ENCODE measurements around the gene KITLG. TPM values are rescaled to one million over a fixed set of nuclear protein-coding genes. Genes with fewer than 3 reads are reported as not detected.

Gene KITLG
- total RNA-seq, 1 experiment from 2014 or later: 14.9 TPM

DNA sequence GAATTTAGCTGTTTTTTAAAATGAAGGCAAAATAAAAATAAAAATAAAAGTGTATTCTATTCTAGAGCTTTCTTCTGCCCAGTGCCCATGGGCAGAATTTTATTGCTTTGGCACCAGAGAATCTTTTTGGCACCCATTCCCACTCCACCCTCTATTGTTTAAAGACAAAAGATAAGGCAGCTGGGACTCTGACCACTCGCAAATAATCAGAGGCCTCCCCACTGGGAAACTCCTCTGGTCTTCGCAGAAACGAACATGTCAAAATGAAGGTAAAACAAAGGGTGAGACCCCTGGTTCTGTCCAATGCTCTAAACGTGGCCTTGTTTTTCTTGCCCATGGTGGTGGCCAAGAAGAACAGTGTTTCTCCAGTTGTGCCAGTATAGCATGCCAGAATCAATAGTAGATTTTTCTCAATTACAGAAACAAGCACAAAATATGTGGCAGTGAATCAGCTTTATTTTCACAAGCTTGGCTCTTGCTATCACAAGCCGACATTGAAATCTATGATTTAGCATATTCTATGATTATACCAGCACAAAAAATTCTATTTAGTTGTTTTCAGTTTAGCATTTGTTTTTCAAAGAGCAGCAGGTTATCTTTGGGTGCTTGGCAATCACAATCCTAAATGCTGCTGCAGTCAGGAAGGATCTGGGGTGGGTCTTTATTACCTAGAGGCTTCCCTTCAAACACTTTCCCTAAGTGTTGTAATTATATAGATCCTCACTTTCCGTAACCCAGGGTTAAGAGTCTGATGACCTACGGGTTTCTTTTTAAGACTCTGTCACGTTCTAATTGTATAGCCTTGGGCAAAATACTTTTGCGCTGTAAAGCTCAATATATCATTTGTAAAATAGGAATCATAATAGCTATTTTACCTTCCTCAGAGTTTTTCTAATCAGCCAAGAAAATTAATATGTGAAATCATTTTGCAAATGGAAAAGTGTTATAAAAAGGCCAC lies 50.5 kb downstream of the KITLG start:
- Histone ChIP-seq H4K20me1 (ENCODE audit: low read length) (no peaks in the 10 kb centered on the region), H3K9ac (ENCODE audit: low read length) (no peak overlapping the region), H3K79me2 (ENCODE audit: low read length) (no peaks in the 10 kb centered on the region), H3K9me2 (replicated peaks; ENCODE audit: low read length) (no peaks in the 10 kb centered on the region), H3F3A (ENCODE audit: low read length, unreplicated experiment) (no peaks in the 10 kb centered on the region), H3K9me3 (ENCODE audit: low read length) (no peaks in the 10 kb centered on the region), H2AFZ (ENCODE audit: low read length) (no peak overlapping the region), H3K27ac (ENCODE audit: low read length) (no peak overlapping the region), H3K27me3 (ENCODE audit: low read length) (no peaks in the 10 kb centered on the region), H3K36me3 (ENCODE audit: low read depth, low read length) (peaks cover 5% of the 10 kb centered on the region; the same call in 1 of the 2 replicates), H3K4me1 (ENCODE audit: insufficient read depth, low read length) (no peaks in the 10 kb centered on the region), H3K4me3 (ENCODE audit: low read length) (no peak overlapping the region), H3K4me2 (ENCODE audit: low read length) (no peak overlapping the region)
- no peak for ATAC-seq
- no TSS peak for BruUV-seq (replicated peaks)
- intact Hi-C loops (cut with micrococcal nuclease): no loop called here
- no peak for TF ChIP-seq EZH2 (IDR thresholded peaks at IDR 0.05; ENCODE audit: low read length, unreplicated experiment)
- TF ChIP-seq EZH2phosphoT487 (IDR thresholded peaks at IDR 0.05; ENCODE audit: borderline replicate concordance, low read length): no peak
- ChIA-PET POLR2A (ENCODE audit: unreplicated experiment) (no interaction called here), CTCF (no interaction called here)
- DNase-seq: no peak

DNA sequence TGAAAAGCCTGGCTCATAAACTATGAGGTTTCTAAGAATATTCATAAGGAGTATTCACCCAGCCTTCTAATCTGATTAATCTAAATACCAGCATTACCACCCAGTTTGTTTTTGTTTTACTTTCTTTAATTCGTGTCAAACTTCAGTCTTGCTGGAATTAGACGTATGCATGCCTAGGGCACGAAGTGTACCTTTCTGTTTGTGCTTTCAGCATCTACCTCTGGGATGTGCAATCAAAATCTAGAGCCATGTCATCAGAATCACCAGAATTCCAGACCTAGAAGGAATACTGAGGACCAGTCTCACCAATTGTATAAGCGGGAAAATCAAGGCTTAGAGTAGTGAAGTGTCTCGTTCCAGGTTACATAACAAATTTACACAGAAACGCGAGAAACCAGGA lies 57.3 kb downstream of the KITLG start:
- POLR2A ChIA-PET (ENCODE audit: unreplicated experiment): interaction anchor here (0.6 kb wide), 1 partner anchor 599 kb away, joined by 3 read pairs; no protein-coding TSS in a partner anchor
- intact Hi-C loops (cut with micrococcal nuclease): no loop called here
- Histone ChIP-seq H3K4me2 (ENCODE audit: low read length) (no peak overlapping the region), H3K9me3 (ENCODE audit: low read length) (no peaks in the 10 kb centered on the region), H3F3A (ENCODE audit: low read length, unreplicated experiment) (no peaks in the 10 kb centered on the region), H2AFZ (ENCODE audit: low read length) (no peak overlapping the region), H3K4me3 (ENCODE audit: low read length) (no peak overlapping the region), H3K9ac (ENCODE audit: low read length) (no peak overlapping the region), H3K36me3 (ENCODE audit: low read depth, low read length) (0 out of 2 replicates have a peak, but pooled peaks cover 3% of the 10 kb centered on the region), H3K27me3 (ENCODE audit: low read length) (no peaks in the 10 kb centered on the region), H3K79me2 (ENCODE audit: low read length) (no peaks in the 10 kb centered on the region), H4K20me1 (ENCODE audit: low read length) (no peaks in the 10 kb centered on the region), H3K27ac (ENCODE audit: low read length) (no peak overlapping the region), H3K9me2 (replicated peaks; ENCODE audit: low read length) (no peaks in the 10 kb centered on the region), H3K4me1 (ENCODE audit: insufficient read depth, low read length) (0 out of 2 replicates have a peak, but pooled peaks cover 3% of the 10 kb centered on the region)
- CTCF ChIA-PET: no interaction called here
- no peak for ATAC-seq
- BruUV-seq (replicated peaks): no TSS peak
- TF ChIP-seq, protein P1, sequence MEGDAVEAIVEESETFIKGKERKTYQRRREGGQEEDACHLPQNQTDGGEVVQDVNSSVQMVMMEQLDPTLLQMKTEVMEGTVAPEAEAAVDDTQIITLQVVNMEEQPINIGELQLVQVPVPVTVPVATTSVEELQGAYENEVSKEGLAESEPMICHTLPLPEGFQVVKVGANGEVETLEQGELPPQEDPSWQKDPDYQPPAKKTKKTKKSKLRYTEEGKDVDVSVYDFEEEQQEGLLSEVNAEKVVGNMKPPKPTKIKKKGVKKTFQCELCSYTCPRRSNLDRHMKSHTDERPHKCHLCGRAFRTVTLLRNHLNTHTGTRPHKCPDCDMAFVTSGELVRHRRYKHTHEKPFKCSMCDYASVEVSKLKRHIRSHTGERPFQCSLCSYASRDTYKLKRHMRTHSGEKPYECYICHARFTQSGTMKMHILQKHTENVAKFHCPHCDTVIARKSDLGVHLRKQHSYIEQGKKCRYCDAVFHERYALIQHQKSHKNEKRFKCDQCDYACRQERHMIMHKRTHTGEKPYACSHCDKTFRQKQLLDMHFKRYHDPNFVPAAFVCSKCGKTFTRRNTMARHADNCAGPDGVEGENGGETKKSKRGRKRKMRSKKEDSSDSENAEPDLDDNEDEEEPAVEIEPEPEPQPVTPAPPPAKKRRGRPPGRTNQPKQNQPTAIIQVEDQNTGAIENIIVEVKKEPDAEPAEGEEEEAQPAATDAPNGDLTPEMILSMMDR (conservative IDR thresholded peaks at IDR 0.05; ENCODE audit: low read depth, low read length): no peak
- TF ChIP-seq EZH2 (IDR thresholded peaks at IDR 0.05; ENCODE audit: low read length, unreplicated experiment) (no peak), EZH2phosphoT487 (IDR thresholded peaks at IDR 0.05; ENCODE audit: borderline replicate concordance, low read length) (no peak)
- DNase-seq: no peak

GRCh38 chr12:88520436-88520820 lies 59.8 kb downstream of the KITLG start:
- Histone ChIP-seq H3K79me2 (ENCODE audit: low read length) (no peaks in the 10 kb centered on the region), H3K9me3 (ENCODE audit: low read length) (no peaks in the 10 kb centered on the region), H3K4me1 (ENCODE audit: insufficient read depth, low read length) (peaks cover 15% of the 10 kb centered on the region), H4K20me1 (ENCODE audit: low read length) (no peaks in the 10 kb centered on the region), H3F3A (ENCODE audit: low read length, unreplicated experiment) (no peaks in the 10 kb centered on the region), H3K36me3 (ENCODE audit: low read depth, low read length) (no peaks in the 10 kb centered on the region), H3K4me2 (ENCODE audit: low read length) (no peak overlapping the region), H2AFZ (ENCODE audit: low read length) (no peak overlapping the region), H3K27ac (ENCODE audit: low read length) (no peak overlapping the region), H3K9me2 (replicated peaks; ENCODE audit: low read length) (no peaks in the 10 kb centered on the region), H3K9ac (ENCODE audit: low read length) (no peak overlapping the region), H3K27me3 (ENCODE audit: low read length) (no peaks in the 10 kb centered on the region), H3K4me3 (ENCODE audit: low read length) (no peak overlapping the region)
- TF ChIP-seq EZH2 (IDR thresholded peaks at IDR 0.05; ENCODE audit: low read length, unreplicated experiment) (no peak), EZH2phosphoT487 (IDR thresholded peaks at IDR 0.05; ENCODE audit: borderline replicate concordance, low read length) (no peak)
- TF ChIP-seq, protein P1 (conservative IDR thresholded peaks at IDR 0.05; ENCODE audit: low read depth, low read length): no peak
- BruUV-seq (replicated peaks): no TSS peak
- intact Hi-C loops (cut with micrococcal nuclease): no loop called here
- CTCF ChIA-PET: no interaction called here
- POLR2A ChIA-PET (ENCODE audit: unreplicated experiment): interaction anchor here (0.7 kb wide), 1 partner anchor 918 kb away, joined by 3 read pairs; no protein-coding TSS in a partner anchor
- DNase-seq: no peak
- no peak for ATAC-seq

All from PC-3 (cell line).